ENCODE measurements around the gene ZNF462.

Gene ZNF462

GRCh38 chr9:107008011-107008410, 145.0 kb downstream of the ZNF462 start:
- no peak overlapping the region for H3K27ac ChIP-seq (ENCODE audit: insufficient read depth, low read length, poor library complexity, severe bottlenecking)
- no peaks in the 10 kb centered on the region for H3K27me3 ChIP-seq (replicated peaks; ENCODE audit: control insufficient read depth, insufficient read depth, low read length, poor library complexity, severe bottlenecking)
- no peak overlapping the region for H3K4me3 ChIP-seq (ENCODE audit: insufficient read depth, low read depth, low read length, poor library complexity, severe bottlenecking)
- no peaks in the 10 kb centered on the region for H3K9me3 ChIP-seq (ENCODE audit: control insufficient read depth, low read length)
- no peaks in the 10 kb centered on the region for H3K4me1 ChIP-seq (ENCODE audit: control insufficient read depth, insufficient read depth, low read length, poor library complexity, severe bottlenecking)
- no peaks in the 10 kb centered on the region for H3K36me3 ChIP-seq (ENCODE audit: control insufficient read depth, insufficient read depth, low read length)
- no peak for DNase-seq

GRCh38 chr9:107008447-107008846, 145.5 kb downstream of the ZNF462 start:
- no peak overlapping the region for H3K4me3 ChIP-seq (ENCODE audit: insufficient read depth, low read depth, low read length, poor library complexity, severe bottlenecking)
- H3K27me3 ChIP-seq (replicated peaks; ENCODE audit: control insufficient read depth, insufficient read depth, low read length, poor library complexity, severe bottlenecking): no peaks in the 10 kb centered on the region
- no peak for DNase-seq
- H3K36me3 ChIP-seq (ENCODE audit: control insufficient read depth, insufficient read depth, low read length): no peaks in the 10 kb centered on the region
- H3K27ac ChIP-seq (ENCODE audit: insufficient read depth, low read length, poor library complexity, severe bottlenecking): no peak overlapping the region
- H3K4me1 ChIP-seq (ENCODE audit: control insufficient read depth, insufficient read depth, low read length, poor library complexity, severe bottlenecking): no peaks in the 10 kb centered on the region
- no peaks in the 10 kb centered on the region for H3K9me3 ChIP-seq (ENCODE audit: control insufficient read depth, low read length)

- no peak for DNase-seq
- Histone ChIP-seq H3K4me1 (ENCODE audit: control insufficient read depth, insufficient read depth, low read length, poor library complexity, severe bottlenecking) (no peaks in the 10 kb centered on the region), H3K27ac (ENCODE audit: insufficient read depth, low read length, poor library complexity, severe bottlenecking) (no peak overlapping the region), H3K4me3 (ENCODE audit: insufficient read depth, low read depth, low read length, poor library complexity, severe bottlenecking) (no peak overlapping the region), H3K9me3 (ENCODE audit: control insufficient read depth, low read length) (no peaks in the 10 kb centered on the region), H3K27me3 (replicated peaks; ENCODE audit: control insufficient read depth, insufficient read depth, low read length, poor library complexity, severe bottlenecking) (no peaks in the 10 kb centered on the region), H3K36me3 (ENCODE audit: control insufficient read depth, insufficient read depth, low read length) (no peaks in the 10 kb centered on the region)
These were observed 153.4 kb downstream of the ZNF462 start for GRCh38 chr9:107016383-107016782.

GRCh38 chr9:107018861-107019545, 156.0 kb downstream of the ZNF462 start:
- no peak for DNase-seq
- Histone ChIP-seq H3K4me3 (ENCODE audit: insufficient read depth, low read depth, low read length, poor library complexity, severe bottlenecking) (no peak overlapping the region), H3K27ac (ENCODE audit: insufficient read depth, low read length, poor library complexity, severe bottlenecking) (no peak overlapping the region), H3K36me3 (ENCODE audit: control insufficient read depth, insufficient read depth, low read length) (no peaks in the 10 kb centered on the region), H3K27me3 (replicated peaks; ENCODE audit: control insufficient read depth, insufficient read depth, low read length, poor library complexity, severe bottlenecking) (no peaks in the 10 kb centered on the region), H3K9me3 (ENCODE audit: control insufficient read depth, low read length) (no peaks in the 10 kb centered on the region), H3K4me1 (ENCODE audit: control insufficient read depth, insufficient read depth, low read length, poor library complexity, severe bottlenecking) (no peaks in the 10 kb centered on the region)

GRCh38 chr9:107020040-107020530, 157.1 kb downstream of the ZNF462 start:
- Histone ChIP-seq H3K36me3 (ENCODE audit: control insufficient read depth, insufficient read depth, low read length) (no peaks in the 10 kb centered on the region), H3K27ac (ENCODE audit: insufficient read depth, low read length, poor library complexity, severe bottlenecking) (no peak overlapping the region), H3K9me3 (ENCODE audit: control insufficient read depth, low read length) (no peaks in the 10 kb centered on the region), H3K27me3 (replicated peaks; ENCODE audit: control insufficient read depth, insufficient read depth, low read length, poor library complexity, severe bottlenecking) (no peaks in the 10 kb centered on the region), H3K4me1 (ENCODE audit: control insufficient read depth, insufficient read depth, low read length, poor library complexity, severe bottlenecking) (no peaks in the 10 kb centered on the region), H3K4me3 (ENCODE audit: insufficient read depth, low read depth, low read length, poor library complexity, severe bottlenecking) (no peak overlapping the region)
- no peak for DNase-seq

GRCh38 chr9:107024193-107024592, 161.2 kb downstream of the ZNF462 start:
- H3K27me3 ChIP-seq (replicated peaks; ENCODE audit: control insufficient read depth, insufficient read depth, low read length, poor library complexity, severe bottlenecking): no peaks in the 10 kb centered on the region
- H3K27ac ChIP-seq (ENCODE audit: insufficient read depth, low read length, poor library complexity, severe bottlenecking): no peak overlapping the region
- H3K9me3 ChIP-seq (ENCODE audit: control insufficient read depth, low read length): no peaks in the 10 kb centered on the region
- no peaks in the 10 kb centered on the region for H3K4me1 ChIP-seq (ENCODE audit: control insufficient read depth, insufficient read depth, low read length, poor library complexity, severe bottlenecking)
- no peaks in the 10 kb centered on the region for H3K36me3 ChIP-seq (ENCODE audit: control insufficient read depth, insufficient read depth, low read length)
- no peak for DNase-seq
- no peak overlapping the region for H3K4me3 ChIP-seq (ENCODE audit: insufficient read depth, low read depth, low read length, poor library complexity, severe bottlenecking)

- Histone ChIP-seq H3K36me3 (ENCODE audit: control insufficient read depth, insufficient read depth, low read length) (no peaks in the 10 kb centered on the region), H3K9me3 (ENCODE audit: control insufficient read depth, low read length) (no peaks in the 10 kb centered on the region), H3K27ac (ENCODE audit: insufficient read depth, low read length, poor library complexity, severe bottlenecking) (no peak overlapping the region), H3K27me3 (replicated peaks; ENCODE audit: control insufficient read depth, insufficient read depth, low read length, poor library complexity, severe bottlenecking) (no peaks in the 10 kb centered on the region), H3K4me1 (ENCODE audit: control insufficient read depth, insufficient read depth, low read length, poor library complexity, severe bottlenecking) (no peaks in the 10 kb centered on the region), H3K4me3 (ENCODE audit: insufficient read depth, low read depth, low read length, poor library complexity, severe bottlenecking) (no peak overlapping the region)
- DNase-seq: no peak
These were observed 162.5 kb downstream of the ZNF462 start for GRCh38 chr9:107025260-107026035.

- Histone ChIP-seq H3K4me3 (ENCODE audit: insufficient read depth, low read depth, low read length, poor library complexity, severe bottlenecking) (no peak overlapping the region), H3K27me3 (replicated peaks; ENCODE audit: control insufficient read depth, insufficient read depth, low read length, poor library complexity, severe bottlenecking) (no peaks in the 10 kb centered on the region), H3K27ac (ENCODE audit: insufficient read depth, low read length, poor library complexity, severe bottlenecking) (no peak overlapping the region), H3K4me1 (ENCODE audit: control insufficient read depth, insufficient read depth, low read length, poor library complexity, severe bottlenecking) (no peaks in the 10 kb centered on the region), H3K9me3 (ENCODE audit: control insufficient read depth, low read length) (no peaks in the 10 kb centered on the region), H3K36me3 (ENCODE audit: control insufficient read depth, insufficient read depth, low read length) (no peaks in the 10 kb centered on the region)
- no peak for DNase-seq
These were observed 166.2 kb downstream of the ZNF462 start for GRCh38 chr9:107029146-107029545.

- DNase-seq: no peak
- no peak overlapping the region for H3K4me3 ChIP-seq (ENCODE audit: insufficient read depth, low read depth, low read length, poor library complexity, severe bottlenecking)
- H3K9me3 ChIP-seq (ENCODE audit: control insufficient read depth, low read length): no peaks in the 10 kb centered on the region
- H3K27me3 ChIP-seq (replicated peaks; ENCODE audit: control insufficient read depth, insufficient read depth, low read length, poor library complexity, severe bottlenecking): no peaks in the 10 kb centered on the region
- no peaks in the 10 kb centered on the region for H3K4me1 ChIP-seq (ENCODE audit: control insufficient read depth, insufficient read depth, low read length, poor library complexity, severe bottlenecking)
- H3K27ac ChIP-seq (ENCODE audit: insufficient read depth, low read length, poor library complexity, severe bottlenecking): no peak overlapping the region
- H3K36me3 ChIP-seq (ENCODE audit: control insufficient read depth, insufficient read depth, low read length): no peaks in the 10 kb centered on the region
These were observed 171.0 kb downstream of the ZNF462 start for GRCh38 chr9:107033966-107034365.

- Histone ChIP-seq H3K9me3 (ENCODE audit: control insufficient read depth, low read length) (no peaks in the 10 kb centered on the region), H3K36me3 (ENCODE audit: control insufficient read depth, insufficient read depth, low read length) (no peaks in the 10 kb centered on the region), H3K27me3 (replicated peaks; ENCODE audit: control insufficient read depth, insufficient read depth, low read length, poor library complexity, severe bottlenecking) (no peaks in the 10 kb centered on the region), H3K4me1 (ENCODE audit: control insufficient read depth, insufficient read depth, low read length, poor library complexity, severe bottlenecking) (no peaks in the 10 kb centered on the region), H3K27ac (ENCODE audit: insufficient read depth, low read length, poor library complexity, severe bottlenecking) (no peak overlapping the region), H3K4me3 (ENCODE audit: insufficient read depth, low read depth, low read length, poor library complexity, severe bottlenecking) (no peak overlapping the region)
- no peak for DNase-seq
These were observed 171.9 kb downstream of the ZNF462 start for GRCh38 chr9:107034831-107035230.

All from effector memory CD4-positive, alpha-beta T cell (primary cell).